Sigmoid colon (tissue), 7 donors: ENCODE data around the gene CDC42SE2. TPM values are rescaled to one million over a fixed set of nuclear protein-coding genes. Genes with fewer than 3 reads are reported as not detected.
"Not testable (repeated sequence)": the region's sequence is repeated elsewhere in the genome, so short reads cannot be mapped to it uniquely, and the experiment has no call there.

Experiments used
- DNase-seq: peaks from one replicate; pipeline ENCODE4 v3.0.0-alpha.2; 2019
- H3K27ac ChIP-seq, 4 donors: fragments of 200-600 bp; sonication (generic); one replicate each; pipeline ENCODE4 v1.5.1; 2016 to 2019; ENCODE audit warnings: mild to moderate bottlenecking in 1 of 4
- H3K27me3 ChIP-seq, 3 donors: fragments of 200-600 bp; sonication (generic); one replicate each; pipeline ENCODE4 v1.5.1; 2019; ENCODE audit warnings: mild to moderate bottlenecking in 1 of 3
- H3K36me3 ChIP-seq, 4 donors: fragments of 200-600 bp; sonication (generic); one replicate each; pipeline ENCODE4 v1.5.1; 2016 to 2019
- H3K4me1 ChIP-seq, 4 donors: fragments of 200-600 bp; sonication (generic); one replicate each; pipeline ENCODE4 v1.5.1; 2017 to 2019
- H3K4me3 ChIP-seq, 4 donors: fragments of 200-600 bp; sonication (generic); one replicate each; pipeline ENCODE4 v1.5.1; 2017 to 2019; ENCODE audit warnings: mild to moderate bottlenecking in 2 of 4, moderate library complexity in 1 of 4
- H3K9me3 ChIP-seq, 4 donors: fragments of 200-600 bp in 3 of 4; sonication (generic) in 3 of 4; one replicate each; pipeline versions ENCODE4 v1.5.1 to v1.6.1; 2013 to 2019
- EP300 ChIP-seq, 4 donors: sonication (generic); formaldehyde crosslinking; IDR thresholded peaks; one replicate each; pipeline ENCODE4 v1.6.1; 2017; ENCODE audit warnings: antibody characterized with exemption in 4 of 4
- POLR2A ChIP-seq, 2 donors: fragments of 450-650 bp; IDR thresholded peaks; one replicate each; pipeline ENCODE4 v1.6.1; 2016; ENCODE audit warnings: antibody characterized with exemption in 2 of 2, mild to moderate bottlenecking in 2 of 2, moderate library complexity in 2 of 2
- POLR2AphosphoS5 ChIP-seq, 4 donors: sonication (generic); formaldehyde crosslinking; IDR thresholded peaks; one replicate each; pipeline ENCODE4 v1.6.1; 2017; ENCODE audit warnings: antibody characterized with exemption in 4 of 4
- WGBS, 2 donors: extraction: QIAGEN DNeasy Blood & Tissue Kit; methylation state at CpG; one replicate each; pipeline ENCODE4 v1.1.7; 2013; 5-methylcytosine and 5-hydroxymethylcytosine counted together
- intact Hi-C: fragments of 100-400 bp; cut with DNase I; formaldehyde crosslinking; loops from one replicate; pipeline ENCODE4 v1.15.1; 2023
- polyA plus RNA-seq, 3 donors: library from polyadenylated mRNA; stranded (reverse); fragments of 200-250 nt; gene quantifications; one replicate each; pipeline ENCODE4 v1.2.3, GENCODE V29; 2013
- total RNA-seq, 4 donors: library from RNA; depleted of rRNA; stranded (reverse); fragments of >200 nt; gene quantifications; one replicate each; pipeline ENCODE4 v1.1.0, GENCODE V29; 2016
- TF ChIP-seq, protein P1 (sequence below), 4 experiments: fragments of 450-650 bp in 3 of 4; fragments of 200-600 bp in 1 of 4; IDR thresholded peaks; one replicate each; pipeline ENCODE4 v1.5.1; 2016 to 2019; ENCODE audit warnings: antibody characterized with exemption in 4 of 4, mild to moderate bottlenecking in 3 of 4, moderate library complexity in 2 of 4
- donor health status: healthy with polysubstance abuse.
- donor health status: Bipolar disorder and iron deficiency.
- donor health status: healthy.

Gene CDC42SE2
- total and polyA plus RNA-seq, 7 donors, result 24.1 to 109 (median 33.2) TPM

DNA sequence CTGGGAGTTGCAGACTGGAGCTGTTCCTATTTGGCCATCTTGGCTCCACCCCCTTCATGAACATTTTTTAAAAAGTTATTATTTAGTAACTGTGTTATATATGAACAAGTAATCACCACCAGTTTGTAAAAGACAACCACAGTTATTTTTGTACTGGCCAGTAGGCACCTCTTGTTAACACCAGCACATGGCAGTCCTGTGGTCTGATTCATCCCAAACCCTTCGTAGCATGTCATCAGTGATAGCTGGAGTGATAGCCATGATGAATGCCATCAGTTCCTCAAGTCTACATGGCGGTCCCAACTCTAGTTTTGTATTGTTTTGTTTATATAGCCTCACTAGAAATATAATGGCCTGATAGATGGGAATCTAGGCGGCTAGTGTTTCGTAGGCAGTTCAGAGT is 74.2 kb downstream of the CDC42SE2 start:
- no peak overlapping the region for H3K27ac ChIP-seq
- no peak for TF ChIP-seq POLR2A (IDR thresholded peaks at IDR 0.05)
- TF ChIP-seq POLR2AphosphoS5 (IDR thresholded peaks at IDR 0.05), result no peak
- TF ChIP-seq, protein P1, sequence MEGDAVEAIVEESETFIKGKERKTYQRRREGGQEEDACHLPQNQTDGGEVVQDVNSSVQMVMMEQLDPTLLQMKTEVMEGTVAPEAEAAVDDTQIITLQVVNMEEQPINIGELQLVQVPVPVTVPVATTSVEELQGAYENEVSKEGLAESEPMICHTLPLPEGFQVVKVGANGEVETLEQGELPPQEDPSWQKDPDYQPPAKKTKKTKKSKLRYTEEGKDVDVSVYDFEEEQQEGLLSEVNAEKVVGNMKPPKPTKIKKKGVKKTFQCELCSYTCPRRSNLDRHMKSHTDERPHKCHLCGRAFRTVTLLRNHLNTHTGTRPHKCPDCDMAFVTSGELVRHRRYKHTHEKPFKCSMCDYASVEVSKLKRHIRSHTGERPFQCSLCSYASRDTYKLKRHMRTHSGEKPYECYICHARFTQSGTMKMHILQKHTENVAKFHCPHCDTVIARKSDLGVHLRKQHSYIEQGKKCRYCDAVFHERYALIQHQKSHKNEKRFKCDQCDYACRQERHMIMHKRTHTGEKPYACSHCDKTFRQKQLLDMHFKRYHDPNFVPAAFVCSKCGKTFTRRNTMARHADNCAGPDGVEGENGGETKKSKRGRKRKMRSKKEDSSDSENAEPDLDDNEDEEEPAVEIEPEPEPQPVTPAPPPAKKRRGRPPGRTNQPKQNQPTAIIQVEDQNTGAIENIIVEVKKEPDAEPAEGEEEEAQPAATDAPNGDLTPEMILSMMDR (IDR thresholded peaks at IDR 0.05), result no peak
- TF ChIP-seq EP300 (IDR thresholded peaks at IDR 0.05), result no peak
- H3K27me3 ChIP-seq, result no peaks in the 10 kb centered on the region
- H3K4me1 ChIP-seq, result no peaks in the 10 kb centered on the region
- H3K9me3 ChIP-seq, result no peaks in the 10 kb centered on the region
- no peaks in the 10 kb centered on the region for H3K36me3 ChIP-seq
- intact Hi-C loops, result no loop called here
- DNase-seq, result no peak
- WGBS, 2 donors, result 97 to 98% methylated on average over 4 of the region's 4 CpGs
- H3K4me3 ChIP-seq, result no peak overlapping the region

DNA sequence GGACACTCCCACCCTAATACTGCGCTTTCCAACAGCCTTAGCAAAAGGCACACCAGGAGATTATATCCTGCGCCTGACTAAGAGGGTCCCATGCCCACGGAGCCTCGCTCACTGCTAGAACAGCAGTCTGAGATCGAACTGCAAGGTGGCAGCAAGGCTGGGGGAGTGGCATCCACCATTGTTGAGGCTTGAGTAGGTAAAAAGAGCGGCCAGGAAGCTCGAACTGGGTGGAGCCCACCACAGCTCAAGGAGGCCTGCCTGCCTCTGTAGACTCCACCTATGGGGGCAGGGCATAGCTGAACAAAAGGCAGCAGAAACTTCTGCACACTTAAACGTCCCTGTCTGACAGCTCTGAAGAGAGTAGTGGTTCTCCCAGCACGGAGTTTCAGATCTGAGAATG is 80.4 kb downstream of the CDC42SE2 start:
- intact Hi-C loops, H3K4me3 ChIP-seq: not testable (repeated sequence)
- WGBS, 2 donors, result 88 to 93% methylated on average over 9 of the region's 9 CpGs

DNA sequence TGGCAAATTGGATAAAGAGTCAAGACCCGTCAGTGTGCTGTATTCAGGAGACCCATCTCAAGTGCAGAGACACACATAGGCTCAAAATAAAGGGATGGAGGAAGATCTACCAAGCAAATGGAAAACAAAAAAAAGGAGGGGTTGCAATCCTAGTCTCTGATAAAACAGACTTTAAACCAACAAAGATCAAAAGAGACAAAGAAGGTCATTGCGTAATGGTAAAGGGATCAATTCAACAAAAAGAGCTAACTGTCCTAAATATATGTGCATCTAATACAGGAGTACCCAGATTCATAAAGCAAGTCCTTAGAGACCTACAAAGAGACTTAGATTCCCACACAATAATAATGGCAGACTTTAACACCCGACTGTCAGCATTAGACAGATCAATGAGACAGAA is 82.4 kb downstream of the CDC42SE2 start:
- intact Hi-C loops, H3K36me3 ChIP-seq, H3K27me3 ChIP-seq, H3K9me3 ChIP-seq, H3K4me1 ChIP-seq, H3K27ac ChIP-seq, DNase-seq, H3K4me3 ChIP-seq: not testable (repeated sequence)
- 97 to 98% methylated on average over 3 of the region's 3 CpGs for WGBS, 2 donors

More for the DNA sequence above, 80.4 kb downstream of the CDC42SE2 start:
- not testable (repeated sequence) for H3K36me3 ChIP-seq, H3K27me3 ChIP-seq, DNase-seq, H3K27ac ChIP-seq, H3K9me3 ChIP-seq, H3K4me1 ChIP-seq

DNA sequence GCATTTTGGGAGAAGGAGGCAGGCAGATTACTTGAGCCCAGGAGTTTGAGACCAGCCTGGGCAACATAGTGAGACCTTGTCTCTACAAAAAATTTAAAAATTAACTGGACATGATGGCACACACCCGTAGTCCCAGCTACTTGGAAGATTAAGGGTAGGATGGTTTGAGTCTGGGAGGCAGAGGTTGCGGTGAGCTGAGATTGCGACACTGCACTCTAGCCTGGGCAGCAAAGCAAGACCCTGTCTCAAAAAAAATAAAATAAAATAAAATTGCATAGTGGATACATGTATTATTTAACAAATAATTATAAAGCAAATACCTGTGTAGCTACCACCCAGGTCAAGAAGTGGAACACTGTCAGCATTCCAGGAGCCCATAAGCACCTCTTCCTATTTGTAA is 90.1 kb downstream of the CDC42SE2 start:
- 82 to 89% methylated on average over 3 of the region's 3 CpGs for WGBS, 2 donors
- H3K9me3 ChIP-seq, result no peaks in the 10 kb centered on the region
- no peak for DNase-seq

DNA sequence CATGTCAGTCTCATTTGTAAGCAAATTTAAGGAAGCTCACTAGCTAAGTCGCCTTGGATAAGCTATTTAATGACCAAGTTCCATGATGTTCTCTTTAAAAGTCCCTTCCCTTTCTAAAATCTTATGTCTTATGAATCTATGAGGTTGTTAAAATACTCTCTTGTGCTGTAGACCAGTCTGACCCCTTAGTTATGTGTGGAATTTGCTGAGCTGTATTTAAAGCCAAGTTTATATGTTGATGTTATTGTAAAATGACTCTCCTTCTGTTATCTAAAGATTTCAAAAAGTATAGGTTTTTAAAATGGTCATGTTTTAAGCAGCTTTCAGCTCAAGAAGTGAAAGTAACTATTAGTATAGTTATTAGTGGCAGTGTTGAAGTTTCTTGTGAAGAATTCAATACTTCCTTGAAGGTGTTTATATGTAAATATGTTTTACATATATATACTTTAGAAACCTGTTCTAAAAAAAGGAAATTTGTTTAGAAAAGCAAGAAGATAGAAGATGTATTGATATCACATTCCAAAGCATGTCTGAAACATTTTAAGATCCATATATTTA is 92.2 kb downstream of the CDC42SE2 start:
- TF ChIP-seq, protein P1 (IDR thresholded peaks at IDR 0.05), result no peak
- no peak for TF ChIP-seq POLR2AphosphoS5 (IDR thresholded peaks at IDR 0.05)
- no peak for TF ChIP-seq EP300 (IDR thresholded peaks at IDR 0.05)
- no peak for TF ChIP-seq POLR2A (IDR thresholded peaks at IDR 0.05)
- Histone ChIP-seq H3K4me3 (no peak overlapping the region), H3K27ac (no peak overlapping the region), H3K36me3 (peaks cover 0 to 11% (median 0%) of the 10 kb centered on the region in 4 donors), H3K9me3 (no peaks in the 10 kb centered on the region), H3K27me3 (no peaks in the 10 kb centered on the region), H3K4me1 (peaks cover 0 to 19% (median 10%) of the 10 kb centered on the region in 4 donors)
- intact Hi-C loops, result no loop called here
- no peak for DNase-seq
- 52 to 63% methylated on average over 1 of the region's 1 CpG for WGBS, 2 donors

More for the DNA sequence above, 90.1 kb downstream of the CDC42SE2 start:
- TF ChIP-seq, protein P1 (IDR thresholded peaks at IDR 0.05), result no peak
- TF ChIP-seq EP300 (IDR thresholded peaks at IDR 0.05) (no peak), POLR2A (IDR thresholded peaks at IDR 0.05) (no peak), POLR2AphosphoS5 (IDR thresholded peaks at IDR 0.05) (no peak)
- Histone ChIP-seq H3K27me3 (no peaks in the 10 kb centered on the region), H3K36me3 (no peaks in the 10 kb centered on the region), H3K4me1 (peaks cover 0 to 19% (median 10%) of the 10 kb centered on the region in 4 donors), H3K4me3 (no peak overlapping the region), H3K27ac (no peak overlapping the region)
- intact Hi-C loops, result no loop called here

DNA sequence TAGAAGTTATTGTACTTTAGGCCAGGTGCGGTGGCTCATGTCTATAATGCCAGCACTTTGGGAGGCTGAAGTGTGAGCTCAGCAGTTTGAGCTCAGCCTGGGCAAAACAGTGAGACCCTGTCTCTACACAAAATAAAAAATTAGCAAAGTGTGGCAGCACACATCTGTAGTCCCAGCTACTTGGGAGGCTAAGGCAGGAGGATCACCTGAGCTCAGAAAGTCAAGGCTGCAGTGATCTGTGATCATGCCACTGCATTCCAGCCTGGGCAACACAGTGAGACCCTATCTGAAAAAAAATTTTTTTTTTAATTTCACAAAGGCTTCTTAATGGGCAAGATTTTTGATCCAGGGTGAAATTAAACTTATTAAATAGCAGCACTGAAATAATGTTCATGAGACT is 92.8 kb downstream of the CDC42SE2 start:
- Histone ChIP-seq H3K27me3 (no peaks in the 10 kb centered on the region), H3K27ac (no peak overlapping the region), H3K4me1 (peaks cover 0 to 19% (median 10%) of the 10 kb centered on the region in 4 donors), H3K9me3 (no peaks in the 10 kb centered on the region), H3K4me3 (no peak overlapping the region), H3K36me3 (peaks cover 0 to 11% (median 0%) of the 10 kb centered on the region in 4 donors)
- WGBS, 2 donors, result 95 to 98% methylated on average over 1 of the region's 1 CpG
- intact Hi-C loops, result no loop called here
- TF ChIP-seq POLR2AphosphoS5 (IDR thresholded peaks at IDR 0.05) (no peak), EP300 (IDR thresholded peaks at IDR 0.05) (no peak), POLR2A (IDR thresholded peaks at IDR 0.05) (no peak)
- TF ChIP-seq, protein P1 (IDR thresholded peaks at IDR 0.05), result no peak
- DNase-seq, result no peak
